ENCODE results near the gene KANK2.

GRCh38 chr19:11136400-11137101 lies 60.8 kb downstream of the KANK2 start:
- TF ChIP-seq CTCF (CRISPR knock-in tag; IDR thresholded peaks at IDR 0.05) (no peak), ZNF761 (CRISPR knock-in tag; conservative IDR thresholded peaks at IDR 0.05) (no peak), RAD51 (IDR thresholded peaks at IDR 0.05; ENCODE audit: borderline replicate concordance) (no peak), ZNF331 (CRISPR knock-in tag; IDR thresholded peaks at IDR 0.05) (no peak), NFE2L2 (IDR thresholded peaks at IDR 0.05; ENCODE audit: low read length) (no peak), RAD21 (CRISPR knock-in tag; IDR thresholded peaks at IDR 0.05) (no peak), HDAC6 (IDR thresholded peaks at IDR 0.05; ENCODE audit: low read depth, low read length) (no peak)

Data from HepG2 (cell line).